H1 (cell line): ENCODE data around the gene RPTOR. TPM values are rescaled to one million over a fixed set of nuclear protein-coding genes. Genes with fewer than 3 reads are reported as not detected.

ENCODE experiments used
- BACH1 ChIP-seq: IDR thresholded peaks from 2 replicates; pipeline ENCODE4 v1.6.1; 2012; ENCODE audit warnings: low read length, improper control_type of control experiment
- EGR1 ChIP-seq: IDR thresholded peaks from 2 replicates; pipeline ENCODE4 v1.6.1; 2011; ENCODE audit warnings: low read depth, low read length, borderline replicate concordance
- KDM4A ChIP-seq: IDR thresholded peaks from one replicate; pipeline ENCODE4 v1.7.1; 2012; ENCODE audit warnings: low read depth, mild to moderate bottlenecking, moderate library complexity, low read length, inconsistent platforms; ENCODE audit not compliant: severe bottlenecking
- SIN3A ChIP-seq, 2 experiments: IDR thresholded peaks in 1 of 2; conservative IDR thresholded peaks in 1 of 2; 2 replicates each; pipeline ENCODE4 v1.6.1; 2011 to 2012; ENCODE audit warnings: low read length in 2 of 2, improper control_type of control experiment in 1 of 2, low read depth in 1 of 2, mild to moderate bottlenecking in 1 of 2
- ZNF274 ChIP-seq: IDR thresholded peaks from 2 replicates; pipeline ENCODE4 v1.7.0; 2012; ENCODE audit warnings: low read length, borderline replicate concordance; ENCODE audit errors: extremely low read depth
- polyA plus RNA-seq, 7 experiments: library from polyadenylated mRNA; depleted of rRNA in 3 of 7; stranded (reverse) in 5 of 7; unstranded in 2 of 7; fragments of >200 nt in 5 of 7; fragments of 200-250 nt in 2 of 7; gene quantifications; 1 replicate in 5 of 7; 2 replicates in 1 of 7; 4 replicates in 1 of 7; pipeline versions ENCODE4 v1.2.1 to v1.2.3, GENCODE V29; 2011 to 2013; ENCODE audit warnings: missing spikeins in 2 of 7, mixed read lengths in 2 of 7
- total RNA-seq: library from RNA; stranded (reverse); fragmentation: NEBNext Ultra II Directional; extraction: Animal tissue kit (Norgen Biotek cat#: 25700); gene quantifications from 2 replicates; pipeline ENCODE4 v1.2.1, GENCODE V29; 2021

The RPTOR gene
- total and polyA plus RNA-seq, 2 of the 8 experiments (the other 6 are each of a cell fraction or from before 2014, with no cell fraction given): 6.9 to 28.7 TPM

DNA sequence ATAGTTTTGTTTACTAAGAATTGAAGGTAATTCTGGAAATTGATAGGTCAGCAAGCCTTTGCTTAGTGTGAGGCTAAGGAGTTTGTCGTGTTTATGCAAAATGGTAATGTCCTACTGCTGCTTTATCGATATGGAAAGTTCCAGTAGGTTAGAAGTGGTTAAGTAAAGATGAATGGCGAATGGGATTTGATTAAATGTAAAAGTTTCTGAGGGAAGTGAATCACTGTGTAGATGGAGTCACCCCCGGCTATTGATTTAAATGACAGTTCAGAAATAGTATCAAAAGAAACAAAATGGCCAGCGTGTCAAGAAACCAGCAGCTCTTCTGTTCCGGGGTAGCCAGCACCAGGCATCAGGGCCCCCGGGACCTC lies 131.4 kb downstream of the RPTOR start (continued):
- TF ChIP-seq BACH1 (no peak), EGR1 (no peak), SIN3A (conservative IDR thresholded peaks at IDR 0.05 in 1 of 2, IDR thresholded peaks at IDR 0.05 in 1 of 2; ENCODE audit: low read depth in 1 of 2, low read length in 2 of 2) (no peak), KDM4A (no peak), ZNF274 (no peak)
